Smooth muscle cell (in vitro differentiated cells): Measurements from ENCODE around the gene NME7. TPM values are rescaled to one million over a fixed set of nuclear protein-coding genes. Genes with fewer than 3 reads are reported as not detected.

Experiments used
- DNase-seq: peaks from one replicate; lab custom pipeline; 2025; ENCODE audit not compliant: unreplicated experiment; lab: John Stamatoyannopoulos, UW
- H2AFZ ChIP-seq: fragments of 200-600 bp; sonication (generic); 2 replicates; pipeline ENCODE4 v1.6.0; 2016; ENCODE audit warnings: antibody characterized with exemption, low read depth, mild to moderate bottlenecking
- H3F3A ChIP-seq: fragments of 200-600 bp; sonication (generic); 2 replicates; pipeline ENCODE4 v1.6.0; 2017; ENCODE audit warnings: antibody characterized with exemption, low read depth
- H3K27ac ChIP-seq: fragments of 200-600 bp; sonication (generic); 2 replicates; pipeline ENCODE4 v1.5.1; 2016; ENCODE audit warnings: low read depth, mild to moderate bottlenecking
- H3K27me3 ChIP-seq: fragments of 200-600 bp; sonication (generic); 2 replicates; pipeline ENCODE4 v1.6.1; 2016; ENCODE audit warnings: low read depth, mild to moderate bottlenecking
- H3K36me3 ChIP-seq: fragments of 200-600 bp; sonication (generic); 2 replicates; pipeline ENCODE4 v1.5.1; 2016; ENCODE audit warnings: low read depth
- H3K4me1 ChIP-seq: fragments of 200-600 bp; sonication (generic); 2 replicates; pipeline ENCODE4 v1.5.1; 2016; ENCODE audit warnings: low read depth
- H3K4me2 ChIP-seq: fragments of 200-600 bp; sonication (generic); 2 replicates; pipeline ENCODE4 v1.6.0; 2016; ENCODE audit warnings: mild to moderate bottlenecking
- H3K4me3 ChIP-seq: fragments of 200-600 bp; sonication (generic); 2 replicates; pipeline ENCODE4 v1.5.1; 2016; ENCODE audit warnings: mild to moderate bottlenecking
- H3K79me2 ChIP-seq: fragments of 200-600 bp; sonication (generic); 2 replicates; pipeline ENCODE4 v1.6.0; 2016; ENCODE audit warnings: low read depth, mild to moderate bottlenecking
- H3K9ac ChIP-seq: fragments of 200-600 bp; sonication (generic); 2 replicates; pipeline ENCODE4 v1.6.0; 2016; ENCODE audit warnings: low read depth
- H3K9me3 ChIP-seq: fragments of 200-600 bp; sonication (generic); replicated peaks from 2 replicates; pipeline ENCODE4 v1.5.1; 2016; ENCODE audit warnings: low read depth
- H4K20me1 ChIP-seq: fragments of 200-600 bp; sonication (generic); 2 replicates; pipeline ENCODE4 v1.6.0; 2016; ENCODE audit warnings: low read depth
- CTCF ChIP-seq: fragments of 200-600 bp; sonication (generic); IDR thresholded peaks from 2 replicates; pipeline ENCODE4 v1.5.1; 2017; ENCODE audit warnings: borderline replicate concordance, mild to moderate bottlenecking, antibody characterized with exemption; ENCODE audit not compliant: insufficient read depth, poor library complexity, severe bottlenecking
- WGBS: methylation state at CpG from one replicate; pipeline ENCODE4 v1.1.7; 2016; ENCODE audit warnings: low lambda C conversion rate; 5-methylcytosine and 5-hydroxymethylcytosine counted together
- polyA plus RNA-seq: library from polyadenylated mRNA; unstranded; fragments of >200 nt; fragmentation: Nextera tagmentation; extraction: Ambion mirVana; gene quantifications from 2 replicates; pipeline ENCODE4 v1.2.1, GENCODE V29; 2016
- total RNA-seq: library from RNA; depleted of rRNA; stranded (reverse); fragments of >200 nt; gene quantifications from 2 replicates; pipeline ENCODE4 v1.2.3, GENCODE V29; 2014

The NME7 gene
- total and polyA plus RNA-seq, 2 experiments from 2014 or later = 26.5 to 77.8 TPM

DNA sequence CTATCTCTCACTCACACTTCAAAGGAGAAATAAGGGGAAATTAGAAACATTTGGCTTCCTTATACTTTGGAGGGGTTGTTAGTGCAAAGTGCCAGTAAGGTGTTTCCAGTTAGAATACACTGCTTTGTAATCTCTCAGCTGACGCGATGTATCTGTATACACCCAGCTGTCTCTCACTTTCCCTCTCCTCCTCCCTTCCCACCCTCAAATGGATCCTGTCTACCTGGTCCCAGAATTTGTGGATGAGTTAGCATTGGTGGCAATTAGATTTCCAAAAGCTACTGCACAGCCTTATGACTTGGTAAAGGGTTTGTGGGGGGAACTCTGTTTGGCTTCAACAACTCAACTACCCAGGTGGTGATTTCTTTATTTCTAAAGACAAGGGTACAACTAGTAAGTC is 250.6 kb downstream of the NME7 start:
- no peak for TF ChIP-seq CTCF
- Histone ChIP-seq H3K27ac (peak overlapping the region; percentile 99), H3K27me3 (no peaks in the 10 kb centered on the region), H4K20me1 (peaks cover 37% of the 10 kb centered on the region), H3K9me3 (no peaks in the 10 kb centered on the region), H3K79me2 (peaks cover 69% of the 10 kb centered on the region), H2AFZ (no peak overlapping the region), H3K36me3 (no peaks in the 10 kb centered on the region), H3K4me1 (peaks cover 24% of the 10 kb centered on the region), H3K4me2 (peak overlapping the region; percentile 67), H3K4me3 (no peak overlapping the region), H3F3A (peaks cover 62% of the 10 kb centered on the region), H3K9ac (no peak overlapping the region)
- DNase-seq = no peak
- WGBS = 86% methylated on average over 2 of the region's 2 CpGs

DNA sequence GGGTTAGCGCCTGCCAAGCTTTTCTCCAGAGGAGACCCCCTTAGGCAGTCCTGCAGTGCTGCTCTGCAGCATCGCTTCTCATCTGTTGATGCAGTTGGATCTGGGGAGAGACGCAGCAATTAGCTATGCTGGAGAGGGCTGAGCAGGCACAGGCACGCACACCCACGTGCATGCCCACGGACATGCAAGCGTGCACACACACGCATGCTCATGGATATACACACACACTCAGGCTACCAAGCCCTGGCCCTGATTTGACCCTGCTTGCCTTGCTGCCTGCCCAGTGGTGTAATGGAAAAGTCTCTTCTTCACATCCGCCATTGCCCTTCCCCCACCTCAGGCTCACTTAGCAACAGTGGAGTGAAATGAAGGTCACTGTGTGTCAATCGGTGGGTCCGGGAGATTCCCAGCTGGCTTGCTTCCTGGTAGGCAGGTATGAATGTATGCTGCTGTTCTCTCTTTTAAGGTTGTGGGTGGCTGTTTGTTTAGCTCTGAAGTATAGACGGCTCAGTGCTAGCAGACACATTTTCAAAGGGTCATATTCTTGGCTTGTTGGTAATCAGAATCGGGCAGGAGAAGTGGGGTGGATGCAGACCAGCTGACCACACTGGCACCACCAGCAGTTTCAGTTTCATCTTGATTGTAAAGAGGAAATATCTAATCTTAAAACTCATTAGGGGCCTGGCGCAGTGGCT is 251.6 kb downstream of the NME7 start:
- H3K4me1 ChIP-seq = peaks cover 25% of the 10 kb centered on the region
- 63% methylated on average over 14 of the region's 14 CpGs for WGBS
- no peak for TF ChIP-seq CTCF
- H3K27ac ChIP-seq = peak overlapping the region; percentile 99
- H3K9ac ChIP-seq = peak overlapping the region; percentile 25
- H3K27me3 ChIP-seq = no peaks in the 10 kb centered on the region
- no peaks in the 10 kb centered on the region for H3K36me3 ChIP-seq
- H3K79me2 ChIP-seq = peaks cover 69% of the 10 kb centered on the region
- no peak overlapping the region for H3K4me3 ChIP-seq
- H2AFZ ChIP-seq = no peak overlapping the region
- H3K4me2 ChIP-seq = peak overlapping the region; percentile 67
- DNase-seq = no peak
- peaks cover 69% of the 10 kb centered on the region for H3F3A ChIP-seq
- peaks cover 39% of the 10 kb centered on the region for H4K20me1 ChIP-seq
- no peaks in the 10 kb centered on the region for H3K9me3 ChIP-seq

DNA sequence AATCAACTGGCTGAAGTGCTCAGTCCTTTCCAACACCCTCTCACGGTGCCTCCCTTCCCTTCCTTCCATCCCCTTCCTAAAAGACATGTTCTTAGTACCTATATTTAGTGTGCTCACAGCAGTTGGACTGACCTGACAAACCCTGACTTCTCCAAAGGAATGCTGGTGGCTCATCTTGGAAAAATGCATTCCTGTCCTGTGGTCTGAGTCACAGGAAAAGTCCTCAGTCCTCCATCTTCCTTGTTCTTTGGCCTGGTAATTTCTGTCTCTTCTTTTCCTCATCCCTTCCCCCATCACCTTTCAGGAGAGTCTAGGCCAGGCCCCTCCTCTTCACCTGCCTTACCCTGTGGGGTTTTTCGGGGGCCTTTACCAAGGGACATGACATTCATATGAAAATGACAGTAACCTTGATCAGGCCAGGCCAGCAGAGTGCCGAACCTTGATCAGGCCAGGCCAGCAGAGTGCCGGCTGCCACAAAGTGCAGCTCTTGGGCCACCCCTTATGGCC is 253.9 kb downstream of the NME7 start:
- no peaks in the 10 kb centered on the region for H3K36me3 ChIP-seq
- peak overlapping the region; percentile 76 for H3K9ac ChIP-seq
- no peaks in the 10 kb centered on the region for H3K27me3 ChIP-seq
- peaks cover 81% of the 10 kb centered on the region for H3F3A ChIP-seq
- H2AFZ ChIP-seq = no peak overlapping the region
- H4K20me1 ChIP-seq = peaks cover 62% of the 10 kb centered on the region
- TF ChIP-seq CTCF = no peak
- H3K9me3 ChIP-seq = no peaks in the 10 kb centered on the region
- peaks cover 85% of the 10 kb centered on the region for H3K79me2 ChIP-seq
- peaks cover 44% of the 10 kb centered on the region for H3K4me1 ChIP-seq
- 54% methylated on average over 4 of the region's 4 CpGs for WGBS
- peak overlapping the region; percentile 99 for H3K27ac ChIP-seq
- H3K4me3 ChIP-seq = no peak overlapping the region
- peak overlapping the region; percentile 96 for H3K4me2 ChIP-seq
- no peak for DNase-seq

GRCh38 chr1:169112241-169112640 is 255.4 kb downstream of the NME7 start:
- 49% methylated on average over 6 of the region's 6 CpGs for WGBS
- Histone ChIP-seq H3K27ac (peak overlapping the region; percentile 99), H3F3A (peaks cover 77% of the 10 kb centered on the region), H3K36me3 (no peaks in the 10 kb centered on the region), H3K27me3 (no peaks in the 10 kb centered on the region), H3K4me2 (peak overlapping the region; percentile 96), H2AFZ (no peak overlapping the region), H3K9me3 (no peaks in the 10 kb centered on the region), H3K79me2 (peaks cover 97% of the 10 kb centered on the region), H3K4me1 (peaks cover 37% of the 10 kb centered on the region), H4K20me1 (peaks cover 68% of the 10 kb centered on the region), H3K4me3 (no peak overlapping the region), H3K9ac (peak overlapping the region; percentile 19)
- DNase-seq = no peak
- TF ChIP-seq CTCF = no peak
